Measurements from ENCODE around the gene DENND10.
"Not testable (repeated sequence)": the region's sequence is repeated elsewhere in the genome, so short reads cannot be mapped to it uniquely, and the experiment has no call there.

Gene DENND10

GRCh38 chr10:119100434-119101238, 3.3 kb upstream of the DENND10 start:
- DNase-seq: no peak

- no peak for DNase-seq
Measured at GRCh38 chr10:119101366-119102098, 2.4 kb upstream of the DENND10 start.

- no peak for DNase-seq
Measured at GRCh38 chr10:119103241-119103902, 541 bp upstream of the DENND10 start.

GRCh38 chr10:119104654-119105015, 722 bp downstream of the DENND10 start:
- no peak for DNase-seq

GRCh38 chr10:119105155-119105554, 1.2 kb downstream of the DENND10 start:
- DNase-seq: no peak

- DNase-seq: not testable (repeated sequence)
Measured at GRCh38 chr10:119105899-119106298, 2.0 kb downstream of the DENND10 start.

- not testable (repeated sequence) for DNase-seq
Measured at GRCh38 chr10:119107106-119107505, 3.2 kb downstream of the DENND10 start.

GRCh38 chr10:119107771-119108170, 3.9 kb downstream of the DENND10 start:
- DNase-seq: not testable (repeated sequence)

- DNase-seq: no peak
Measured at GRCh38 chr10:119112056-119112455, 8.1 kb downstream of the DENND10 start.

- no peak for DNase-seq
Measured at GRCh38 chr10:119113751-119114732, 10.1 kb downstream of the DENND10 start.

GRCh38 chr10:119115926-119116325, 12.0 kb downstream of the DENND10 start:
- no peak for DNase-seq

- DNase-seq: no peak
Measured at GRCh38 chr10:119116326-119116951, 12.5 kb downstream of the DENND10 start.

- DNase-seq: no peak
Measured at GRCh38 chr10:119118231-119118630, 14.3 kb downstream of the DENND10 start.

GRCh38 chr10:119119400-119119799, 15.5 kb downstream of the DENND10 start:
- DNase-seq: no peak

- no peak for DNase-seq
Measured at GRCh38 chr10:119120413-119120867, 16.5 kb downstream of the DENND10 start.

- DNase-seq: no peak
Measured at GRCh38 chr10:119120875-119121274, 17.0 kb downstream of the DENND10 start.

GRCh38 chr10:119125942-119126341, 22.0 kb downstream of the DENND10 start:
- DNase-seq: no peak

- DNase-seq: no peak
Measured at GRCh38 chr10:119129721-119130120, 25.8 kb downstream of the DENND10 start.

GRCh38 chr10:119131512-119132240, 27.8 kb downstream of the DENND10 start:
- peak; percentile 35 for DNase-seq

- no peak for DNase-seq
Measured at GRCh38 chr10:119132521-119133345, 28.8 kb downstream of the DENND10 start.
